Ishikawa (cell line): Measurements from ENCODE around the gene ZMYND11.

ENCODE experiments used
- CEBPB ChIP-seq: IDR thresholded peaks from 2 replicates; pipeline ENCODE4 v1.6.1; 2012
- CREB1 ChIP-seq: IDR thresholded peaks from 2 replicates; pipeline ENCODE4 v1.6.1; 2012; ENCODE audit warnings: low read depth
- EP300 ChIP-seq: IDR thresholded peaks from 2 replicates; pipeline ENCODE4 v1.6.1; 2012; ENCODE audit warnings: borderline replicate concordance
- MAX ChIP-seq: IDR thresholded peaks from 2 replicates; pipeline ENCODE4 v1.6.1; 2012

- TF ChIP-seq EP300 = peak; percentile 48; the same call in 1 of the 2 replicates
- TF ChIP-seq CREB1 = no peak
- TF ChIP-seq MAX = peak; percentile 32; the same call in 1 of the 2 replicates
- 0 out of 2 replicates have a peak, but pooled peaks have one; percentile 13 for TF ChIP-seq CEBPB
Observed at GRCh38 chr10:132946-133898, 2.0 kb upstream of the ZMYND11 start.
